HCT116 (cell line): ENCODE measurements around the gene PADI4. TPM values are rescaled to one million over a fixed set of nuclear protein-coding genes. Genes with fewer than 3 reads are reported as not detected.

ENCODE experiments used
- ATAC-seq: fragments of 200-7000 bp; cut with Tn5 transposase; 2 replicates; pipeline ENCODE4 v1.9.1; 2020; ENCODE audit warnings: mild to moderate bottlenecking, moderate library complexity
- BruUV-seq: library from RNA; stranded (reverse); fragments of 400-500 nt; replicated peaks from 2 replicates; lab custom pipeline; 2021; lab: Mats Ljungman, UMichigan
- CTCF ChIA-PET: fragments of 300-600 bp; sonication (Branson Sonifier 250); formaldehyde crosslinking; loops from one replicate; lab custom pipeline; 2021; ENCODE audit warnings: antibody characterized with exemption; lab: Charles Lee
- POLR2A ChIA-PET: fragments of 300-600, 350-600 bp; sonication (Branson Sonifier 250); formaldehyde crosslinking; loops from one replicate; lab custom pipeline; 2021; ENCODE audit warnings: antibody characterized with exemption; lab: Charles Lee
- RAD21 ChIA-PET, 2 experiments: fragments of 300-600 bp; sonication (Branson Sonifier 250); formaldehyde crosslinking; loops; one replicate each; lab custom pipeline; 2023; ENCODE audit warnings: low total read pairs in 2 of 2; ENCODE audit not compliant: uncharacterized antibody in 2 of 2, unreplicated experiment in 2 of 2, low non-redundant PET in 1 of 2; lab: Charles Lee
- DNase-seq: peaks from one replicate; pipeline ENCODE4 v3.0.0-alpha.2; 2010; ENCODE audit warnings: low read depth, low spot score
- H2AFZ ChIP-seq: fragments of 200-600 bp; shearing (Covaris generic), sonication (generic); 2 replicates; pipeline ENCODE4 v1.6.1; 2017; ENCODE audit warnings: low read depth, mixed run types, mixed read lengths, antibody characterized with exemption, low read length; ENCODE audit not compliant: poor library complexity, severe bottlenecking
- H3K27ac ChIP-seq: 2 replicates; pipeline ENCODE4 v1.5.1; 2012; ENCODE audit warnings: low read depth, low read length
- H3K27me3 ChIP-seq: fragments of 200-600 bp; sonication (generic); 2 replicates; pipeline ENCODE4 v1.6.1; 2016; ENCODE audit warnings: mixed run types, low read length, mixed read lengths; ENCODE audit not compliant: insufficient read depth
- H3K36me3 ChIP-seq, 2 experiments: fragments of 200-500 bp in 1 of 2; fragments of 200-600 bp in 1 of 2; sonication (Bioruptor generic) in 1 of 2; sonication (generic) in 1 of 2; 2 replicates each; pipeline versions ENCODE4 v1.5.1 to v1.6.1; 2014 to 2016; ENCODE audit warnings: low read length in 2 of 2, inconsistent platforms in 1 of 2, mixed read lengths in 1 of 2, mixed run types in 1 of 2; ENCODE audit not compliant: insufficient read depth in 2 of 2, control insufficient read depth in 1 of 2
- H3K4me1 ChIP-seq, 2 experiments: fragments of 200-600 bp in 1 of 2; sonication (generic) in 1 of 2; 2 replicates each; pipeline versions ENCODE4 v1.5.1 to v1.6.1; 2012 to 2017; ENCODE audit warnings: low read length in 2 of 2, inconsistent platforms in 1 of 2, mild to moderate bottlenecking in 1 of 2, mixed read lengths in 1 of 2, mixed run types in 1 of 2, moderate library complexity in 1 of 2; ENCODE audit not compliant: insufficient read depth in 2 of 2, control insufficient read depth in 1 of 2
- H3K4me2 ChIP-seq: fragments of 200-600 bp; sonication (generic); 2 replicates; pipeline ENCODE4 v1.6.1; 2017; ENCODE audit warnings: mixed run types, low read length, mixed read lengths
- H3K4me3 ChIP-seq, 2 experiments: fragments of 200-600 bp in 1 of 2; sonication (generic) in 1 of 2; replicated peaks in 1 of 2; 2 replicates each; pipeline ENCODE4 v1.5.1; 2011 to 2016; ENCODE audit warnings: low read length in 2 of 2, control low read depth in 1 of 2, low read depth in 1 of 2, mild to moderate bottlenecking in 1 of 2, mixed read lengths in 1 of 2, mixed run types in 1 of 2
- H3K79me2 ChIP-seq: fragments of 200-600 bp; sonication (generic); 2 replicates; pipeline ENCODE4 v1.6.1; 2017; ENCODE audit warnings: mild to moderate bottlenecking, mixed run types, low read length, moderate library complexity, mixed read lengths; ENCODE audit not compliant: insufficient read depth
- H3K9ac ChIP-seq: fragments of 200-600 bp; sonication (generic); 2 replicates; pipeline ENCODE4 v1.6.1; 2016; ENCODE audit warnings: low read length, mixed read lengths
- H3K9me2 ChIP-seq: fragments of 200-600 bp; sonication (generic), shearing (Covaris generic); 2 replicates; pipeline ENCODE4 v1.6.1; 2017; ENCODE audit warnings: mixed run types, mild to moderate bottlenecking, moderate library complexity; ENCODE audit not compliant: insufficient read depth
- H3K9me3 ChIP-seq, 2 experiments: fragments of 200-500 bp in 1 of 2; fragments of 200-600 bp in 1 of 2; sonication (Bioruptor generic) in 1 of 2; sonication (generic) in 1 of 2; 2 replicates each; pipeline ENCODE4 v1.6.1; 2014 to 2017; ENCODE audit warnings: low read length in 2 of 2, mixed read lengths in 2 of 2, inconsistent platforms in 1 of 2, low read depth in 1 of 2, mild to moderate bottlenecking in 1 of 2, mixed run types in 1 of 2, moderate library complexity in 1 of 2; ENCODE audit not compliant: control insufficient read depth in 1 of 2, insufficient read depth in 1 of 2
- H4K20me1 ChIP-seq: fragments of 200-600 bp; sonication (generic), shearing (Covaris generic); 2 replicates; pipeline ENCODE4 v1.6.1; 2017; ENCODE audit warnings: mixed run types, mild to moderate bottlenecking, moderate library complexity; ENCODE audit not compliant: insufficient read depth
- CEBPB ChIP-seq: IDR thresholded peaks from 2 replicates; pipeline ENCODE4 v1.6.1; 2012; ENCODE audit warnings: low read depth
- EZH2 ChIP-seq: fragments of 200-600 bp; sonication (generic); IDR thresholded peaks from 2 replicates; pipeline ENCODE4 v1.6.1; 2017; ENCODE audit warnings: antibody characterized with exemption, mixed run types
- JUND ChIP-seq: IDR thresholded peaks from 2 replicates; pipeline ENCODE4 v1.6.1; 2012
- POLR2AphosphoS5 ChIP-seq: IDR thresholded peaks from 2 replicates; pipeline ENCODE4 v1.6.1; 2011; ENCODE audit warnings: mild to moderate bottlenecking, low read depth, low read length, moderate library complexity
- SIN3A ChIP-seq: IDR thresholded peaks from 2 replicates; pipeline ENCODE4 v1.6.1; 2012; ENCODE audit warnings: low read depth
- TCF7L2 ChIP-seq: IDR thresholded peaks from 2 replicates; pipeline ENCODE4 v1.7.0; 2011; ENCODE audit warnings: borderline replicate concordance, inconsistent platforms; ENCODE audit not compliant: insufficient read depth, insufficient read length; ENCODE audit errors: extremely low read depth
- YY1 ChIP-seq: IDR thresholded peaks from 2 replicates; pipeline ENCODE4 v1.6.1; 2011; ENCODE audit warnings: low read length, low read depth, moderate library complexity, mild to moderate bottlenecking; ENCODE audit not compliant: insufficient replicate concordance; ENCODE audit errors: extremely low read depth
- intact Hi-C: fragments of 100-400 bp; cut with micrococcal nuclease; formaldehyde crosslinking; loops from 2 replicates; pipeline ENCODE4 v1.10.0; 2022
- total RNA-seq: library from RNA; stranded (reverse); gene quantifications from one replicate; pipeline ENCODE4 v1.2.1, GENCODE V29; 2021; ENCODE audit not compliant: unreplicated experiment
- TF ChIP-seq, protein P1 (sequence below): IDR thresholded peaks from 2 replicates; pipeline ENCODE4 v1.6.1; 2012
- TF ChIP-seq, protein P2 (sequence below): IDR thresholded peaks from 2 replicates; pipeline ENCODE4 v1.6.1; 2012
- TF ChIP-seq, protein P3 (sequence below): IDR thresholded peaks from 2 replicates; pipeline ENCODE4 v1.6.1; 2012; ENCODE audit warnings: low read depth
- TF ChIP-seq, protein P4 (sequence below), 3 experiments: fragments of 200-600 bp in 1 of 3; sonication (generic) in 1 of 3; IDR thresholded peaks in 2 of 3; conservative IDR thresholded peaks in 1 of 3; 2 replicates each; pipeline ENCODE4 v1.5.1; 2012 to 2017; ENCODE audit warnings: low read depth in 2 of 3, low read length in 2 of 3, antibody characterized with exemption in 1 of 3, borderline replicate concordance in 1 of 3, control low read depth in 1 of 3, mild to moderate bottlenecking in 1 of 3, mixed read lengths in 1 of 3, mixed run types in 1 of 3, moderate library complexity in 1 of 3; ENCODE audit not compliant: insufficient read depth in 1 of 3

Gene PADI4
- total RNA-seq, 1 experiment from 2014 or later: 0.44 TPM

DNA sequence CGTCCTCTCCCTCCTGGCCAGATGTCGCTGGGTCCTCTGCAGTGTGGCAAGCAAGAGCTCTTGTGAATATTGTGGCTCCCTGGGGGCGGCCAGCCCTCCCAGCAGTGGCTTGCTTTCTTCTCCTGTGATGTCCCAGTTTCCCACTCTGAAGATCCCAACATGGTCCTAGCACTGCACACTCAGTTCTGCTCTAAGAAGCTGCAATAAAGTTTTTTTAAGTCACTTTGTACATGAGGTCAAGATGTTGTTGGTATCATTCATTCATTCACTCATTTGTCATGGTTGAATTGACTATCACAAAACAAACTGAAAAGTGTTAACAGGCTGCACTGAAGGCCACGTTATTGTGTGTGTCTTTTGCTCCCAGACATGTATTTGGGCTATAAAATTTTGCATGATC lies 55.8 kb downstream of the PADI4 start:
- Histone ChIP-seq H4K20me1 (no peaks in the 10 kb centered on the region), H3K9ac (no peak overlapping the region), H3K27me3 (peaks cover 3% of the 10 kb centered on the region; the same call in 1 of the 2 replicates), H3K4me1 (no peaks in the 10 kb centered on the region), H3K36me3 (no peaks in the 10 kb centered on the region), H3K27ac (no peak overlapping the region), H3K4me2 (no peak overlapping the region), H3K4me3 (no peak overlapping the region), H3K9me3 (peaks cover 0 to 5% of the 10 kb centered on the region in 2 experiments; a peak in 1 of 4 replicates), H3K79me2 (no peaks in the 10 kb centered on the region), H2AFZ (no peak overlapping the region), H3K9me2 (no peaks in the 10 kb centered on the region)
- POLR2A ChIA-PET: no interaction called here
- RAD21 ChIA-PET: no interaction called here
- intact Hi-C loops: no loop called here
- no peak for DNase-seq
- no TSS peak for BruUV-seq
- TF ChIP-seq POLR2AphosphoS5 (no peak), CEBPB (no peak), TCF7L2 (no peak)
- TF ChIP-seq, protein P1, sequence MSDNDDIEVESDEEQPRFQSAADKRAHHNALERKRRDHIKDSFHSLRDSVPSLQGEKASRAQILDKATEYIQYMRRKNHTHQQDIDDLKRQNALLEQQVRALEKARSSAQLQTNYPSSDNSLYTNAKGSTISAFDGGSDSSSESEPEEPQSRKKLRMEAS: no peak
- CTCF ChIA-PET: no interaction called here
- no peak for ATAC-seq

DNA sequence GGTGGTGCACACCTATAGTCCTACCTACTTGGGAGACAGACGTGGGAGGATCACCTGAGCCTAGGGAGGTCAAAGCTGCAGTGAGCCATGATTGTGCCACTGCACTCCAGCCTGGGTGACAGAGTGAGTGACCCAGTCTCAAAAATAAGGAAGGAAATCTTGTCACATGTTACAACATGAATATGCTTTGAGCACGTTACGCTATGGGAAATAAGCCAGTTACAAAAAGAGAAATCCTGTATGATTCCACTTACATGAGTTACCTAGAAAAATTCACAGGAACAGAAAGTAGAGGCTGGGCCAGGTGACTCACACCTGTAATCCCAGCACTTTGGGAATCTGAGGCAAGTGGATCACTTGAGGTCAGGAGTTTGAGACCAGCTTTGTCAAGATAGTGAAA lies 57.3 kb downstream of the PADI4 start:
- RAD21 ChIA-PET: no interaction called here
- TF ChIP-seq JUND: no peak
- no peak for TF ChIP-seq SIN3A
- TF ChIP-seq POLR2AphosphoS5: no peak
- TF ChIP-seq, protein P2, sequence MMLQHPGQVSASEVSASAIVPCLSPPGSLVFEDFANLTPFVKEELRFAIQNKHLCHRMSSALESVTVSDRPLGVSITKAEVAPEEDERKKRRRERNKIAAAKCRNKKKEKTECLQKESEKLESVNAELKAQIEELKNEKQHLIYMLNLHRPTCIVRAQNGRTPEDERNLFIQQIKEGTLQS: no peak
- TF ChIP-seq, protein P3, sequence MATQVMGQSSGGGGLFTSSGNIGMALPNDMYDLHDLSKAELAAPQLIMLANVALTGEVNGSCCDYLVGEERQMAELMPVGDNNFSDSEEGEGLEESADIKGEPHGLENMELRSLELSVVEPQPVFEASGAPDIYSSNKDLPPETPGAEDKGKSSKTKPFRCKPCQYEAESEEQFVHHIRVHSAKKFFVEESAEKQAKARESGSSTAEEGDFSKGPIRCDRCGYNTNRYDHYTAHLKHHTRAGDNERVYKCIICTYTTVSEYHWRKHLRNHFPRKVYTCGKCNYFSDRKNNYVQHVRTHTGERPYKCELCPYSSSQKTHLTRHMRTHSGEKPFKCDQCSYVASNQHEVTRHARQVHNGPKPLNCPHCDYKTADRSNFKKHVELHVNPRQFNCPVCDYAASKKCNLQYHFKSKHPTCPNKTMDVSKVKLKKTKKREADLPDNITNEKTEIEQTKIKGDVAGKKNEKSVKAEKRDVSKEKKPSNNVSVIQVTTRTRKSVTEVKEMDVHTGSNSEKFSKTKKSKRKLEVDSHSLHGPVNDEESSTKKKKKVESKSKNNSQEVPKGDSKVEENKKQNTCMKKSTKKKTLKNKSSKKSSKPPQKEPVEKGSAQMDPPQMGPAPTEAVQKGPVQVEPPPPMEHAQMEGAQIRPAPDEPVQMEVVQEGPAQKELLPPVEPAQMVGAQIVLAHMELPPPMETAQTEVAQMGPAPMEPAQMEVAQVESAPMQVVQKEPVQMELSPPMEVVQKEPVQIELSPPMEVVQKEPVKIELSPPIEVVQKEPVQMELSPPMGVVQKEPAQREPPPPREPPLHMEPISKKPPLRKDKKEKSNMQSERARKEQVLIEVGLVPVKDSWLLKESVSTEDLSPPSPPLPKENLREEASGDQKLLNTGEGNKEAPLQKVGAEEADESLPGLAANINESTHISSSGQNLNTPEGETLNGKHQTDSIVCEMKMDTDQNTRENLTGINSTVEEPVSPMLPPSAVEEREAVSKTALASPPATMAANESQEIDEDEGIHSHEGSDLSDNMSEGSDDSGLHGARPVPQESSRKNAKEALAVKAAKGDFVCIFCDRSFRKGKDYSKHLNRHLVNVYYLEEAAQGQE: no peak
- no peak for TF ChIP-seq TCF7L2
- TF ChIP-seq CEBPB: no peak
- no peak for TF ChIP-seq EZH2
- TF ChIP-seq, protein P4, sequence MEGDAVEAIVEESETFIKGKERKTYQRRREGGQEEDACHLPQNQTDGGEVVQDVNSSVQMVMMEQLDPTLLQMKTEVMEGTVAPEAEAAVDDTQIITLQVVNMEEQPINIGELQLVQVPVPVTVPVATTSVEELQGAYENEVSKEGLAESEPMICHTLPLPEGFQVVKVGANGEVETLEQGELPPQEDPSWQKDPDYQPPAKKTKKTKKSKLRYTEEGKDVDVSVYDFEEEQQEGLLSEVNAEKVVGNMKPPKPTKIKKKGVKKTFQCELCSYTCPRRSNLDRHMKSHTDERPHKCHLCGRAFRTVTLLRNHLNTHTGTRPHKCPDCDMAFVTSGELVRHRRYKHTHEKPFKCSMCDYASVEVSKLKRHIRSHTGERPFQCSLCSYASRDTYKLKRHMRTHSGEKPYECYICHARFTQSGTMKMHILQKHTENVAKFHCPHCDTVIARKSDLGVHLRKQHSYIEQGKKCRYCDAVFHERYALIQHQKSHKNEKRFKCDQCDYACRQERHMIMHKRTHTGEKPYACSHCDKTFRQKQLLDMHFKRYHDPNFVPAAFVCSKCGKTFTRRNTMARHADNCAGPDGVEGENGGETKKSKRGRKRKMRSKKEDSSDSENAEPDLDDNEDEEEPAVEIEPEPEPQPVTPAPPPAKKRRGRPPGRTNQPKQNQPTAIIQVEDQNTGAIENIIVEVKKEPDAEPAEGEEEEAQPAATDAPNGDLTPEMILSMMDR (IDR thresholded peaks at IDR 0.05 in 2 of 3, conservative IDR thresholded peaks at IDR 0.05 in 1 of 3; ENCODE audit: borderline replicate concordance in 1 of 3, insufficient read depth in 1 of 3, low read depth in 2 of 3, low read length in 2 of 3): no peak
- TF ChIP-seq YY1: no peak

More for the DNA sequence above, 57.3 kb downstream of the PADI4 start:
- ChIA-PET CTCF (no interaction called here), POLR2A (no interaction called here)
- ATAC-seq: no peak
- Histone ChIP-seq H3K4me3 (no peak overlapping the region), H3K9me3 (peaks cover 0 to 5% of the 10 kb centered on the region in 2 experiments; a peak in 1 of 4 replicates), H2AFZ (no peak overlapping the region), H3K4me1 (peaks cover 0 to 7% of the 10 kb centered on the region in 2 experiments; a peak in 1 of 4 replicates), H3K9me2 (no peaks in the 10 kb centered on the region), H3K79me2 (no peaks in the 10 kb centered on the region), H3K27me3 (peaks cover 3% of the 10 kb centered on the region; the same call in 1 of the 2 replicates), H3K27ac (no peak overlapping the region), H3K36me3 (no peaks in the 10 kb centered on the region), H3K9ac (no peak overlapping the region), H4K20me1 (no peaks in the 10 kb centered on the region), H3K4me2 (no peak overlapping the region)
- intact Hi-C loops: no loop called here
- BruUV-seq: no TSS peak
- DNase-seq: no peak
